ENCODE results near the gene RAB10.
"Not testable (repeated sequence)": the region's sequence is repeated elsewhere in the genome, so short reads cannot be mapped to it uniquely, and the experiment has no call there.

RAB10 gene

GRCh38 chr2:26086155-26086637 lies 52.3 kb downstream of the RAB10 start:
- no peak overlapping the region for H3K9ac ChIP-seq (ENCODE audit: low read length)
- no peaks in the 10 kb centered on the region for H3K36me3 ChIP-seq (ENCODE audit: control insufficient read depth, insufficient read depth, low read length)
- H3K27ac ChIP-seq (ENCODE audit: low read depth, low read length), result no peak overlapping the region
- no peaks in the 10 kb centered on the region for H3K27me3 ChIP-seq (ENCODE audit: control insufficient read depth, insufficient read depth, low read length)
- H3K4me1 ChIP-seq (ENCODE audit: control insufficient read depth, insufficient read depth, low read length), result no peaks in the 10 kb centered on the region
- no peak overlapping the region for H3K4me3 ChIP-seq (ENCODE audit: low read length)

DNA sequence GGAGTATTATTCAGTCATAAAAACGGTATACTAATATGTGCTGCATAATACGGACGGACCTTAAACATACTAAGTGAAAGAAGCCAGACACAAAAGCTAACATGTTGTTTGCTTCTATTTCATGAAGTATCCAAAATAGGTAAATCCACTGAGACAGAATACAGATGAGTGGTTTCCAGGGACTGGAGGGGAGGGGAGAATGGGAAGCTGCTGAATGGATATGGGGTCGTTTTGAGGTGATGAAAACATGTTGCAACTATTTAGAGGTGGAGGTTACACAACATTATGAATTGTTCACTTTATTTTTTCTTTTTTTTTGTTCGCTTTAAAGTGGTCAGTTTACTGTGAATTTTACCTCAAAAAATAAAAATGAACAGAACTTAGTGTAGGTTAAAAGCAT lies 52.9 kb downstream of the RAB10 start:
- H3K4me1 ChIP-seq (ENCODE audit: control insufficient read depth, insufficient read depth, low read length), result no peaks in the 10 kb centered on the region
- H3K27me3 ChIP-seq (ENCODE audit: control insufficient read depth, insufficient read depth, low read length), result no peaks in the 10 kb centered on the region
- no peak overlapping the region for H3K27ac ChIP-seq (ENCODE audit: low read depth, low read length)
- H3K4me3 ChIP-seq (ENCODE audit: low read length), result no peak overlapping the region
- H3K36me3 ChIP-seq (ENCODE audit: control insufficient read depth, insufficient read depth, low read length), result no peaks in the 10 kb centered on the region
- no peak overlapping the region for H3K9ac ChIP-seq (ENCODE audit: low read length)

GRCh38 chr2:26088038-26088643 lies 54.3 kb downstream of the RAB10 start:
- no peaks in the 10 kb centered on the region for H3K36me3 ChIP-seq (ENCODE audit: control insufficient read depth, insufficient read depth, low read length)
- H3K27ac ChIP-seq (ENCODE audit: low read depth, low read length), result no peak overlapping the region
- H3K27me3 ChIP-seq (ENCODE audit: control insufficient read depth, insufficient read depth, low read length), result no peaks in the 10 kb centered on the region
- H3K4me3 ChIP-seq (ENCODE audit: low read length), result no peak overlapping the region
- no peaks in the 10 kb centered on the region for H3K4me1 ChIP-seq (ENCODE audit: control insufficient read depth, insufficient read depth, low read length)
- no peak overlapping the region for H3K9ac ChIP-seq (ENCODE audit: low read length)

DNA sequence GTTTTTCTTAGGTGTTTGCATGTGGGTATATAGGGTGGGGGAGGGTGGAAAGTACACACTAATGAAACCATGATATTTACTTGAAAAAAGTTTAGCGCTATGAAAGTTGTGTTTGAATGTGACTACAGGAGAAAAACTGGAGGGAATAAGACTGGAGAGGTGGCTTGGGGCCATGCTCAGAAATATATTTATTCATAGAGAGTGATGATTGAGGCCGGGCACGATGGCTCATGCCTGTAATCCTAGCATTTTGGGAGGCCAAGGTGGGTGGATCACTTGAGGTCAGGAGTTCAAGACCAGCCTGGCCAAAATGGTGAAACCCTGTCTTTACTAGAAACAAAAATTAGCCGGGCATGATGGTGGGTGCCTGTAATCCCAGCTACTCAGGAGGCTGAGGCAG lies 55.0 kb downstream of the RAB10 start:
- not testable (repeated sequence) for H3K36me3 ChIP-seq (ENCODE audit: control insufficient read depth, insufficient read depth, low read length); H3K9ac ChIP-seq (ENCODE audit: low read length); H3K4me3 ChIP-seq (ENCODE audit: low read length); H3K27me3 ChIP-seq (ENCODE audit: control insufficient read depth, insufficient read depth, low read length); H3K4me1 ChIP-seq (ENCODE audit: control insufficient read depth, insufficient read depth, low read length); H3K27ac ChIP-seq (ENCODE audit: low read depth, low read length)

DNA sequence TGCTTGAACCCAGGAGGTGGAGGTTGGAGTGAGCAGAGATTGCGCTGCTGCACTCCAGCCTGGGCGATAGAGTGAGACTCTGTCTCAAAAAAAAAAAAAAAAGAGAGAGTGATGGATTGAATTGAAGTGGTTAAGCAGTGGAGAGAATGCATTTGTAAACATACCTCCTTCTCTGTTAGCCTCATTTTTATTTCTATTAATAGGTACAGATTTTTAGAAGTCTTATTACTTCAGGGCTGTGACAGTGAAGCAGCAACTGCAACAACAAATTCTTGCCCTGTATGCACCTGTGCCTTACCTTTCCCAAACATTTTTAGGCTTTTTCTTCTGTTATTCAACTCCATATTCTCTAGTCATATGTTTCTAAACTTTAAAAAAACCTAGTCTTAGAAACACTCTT lies 55.5 kb downstream of the RAB10 start:
- H3K27me3 ChIP-seq (ENCODE audit: control insufficient read depth, insufficient read depth, low read length), result no peaks in the 10 kb centered on the region
- no peak overlapping the region for H3K9ac ChIP-seq (ENCODE audit: low read length)
- no peak overlapping the region for H3K27ac ChIP-seq (ENCODE audit: low read depth, low read length)
- H3K4me3 ChIP-seq (ENCODE audit: low read length), result no peak overlapping the region
- H3K36me3 ChIP-seq (ENCODE audit: control insufficient read depth, insufficient read depth, low read length), result no peaks in the 10 kb centered on the region
- no peaks in the 10 kb centered on the region for H3K4me1 ChIP-seq (ENCODE audit: control insufficient read depth, insufficient read depth, low read length)

- no peak overlapping the region for H3K27ac ChIP-seq (ENCODE audit: low read depth, low read length)
- H3K36me3 ChIP-seq (ENCODE audit: control insufficient read depth, insufficient read depth, low read length), result no peaks in the 10 kb centered on the region
- no peaks in the 10 kb centered on the region for H3K4me1 ChIP-seq (ENCODE audit: control insufficient read depth, insufficient read depth, low read length)
- no peaks in the 10 kb centered on the region for H3K27me3 ChIP-seq (ENCODE audit: control insufficient read depth, insufficient read depth, low read length)
- no peak overlapping the region for H3K4me3 ChIP-seq (ENCODE audit: low read length)
- no peak overlapping the region for H3K9ac ChIP-seq (ENCODE audit: low read length)
These were observed 61.9 kb downstream of the RAB10 start for GRCh38 chr2:26095758-26096157.

DNA sequence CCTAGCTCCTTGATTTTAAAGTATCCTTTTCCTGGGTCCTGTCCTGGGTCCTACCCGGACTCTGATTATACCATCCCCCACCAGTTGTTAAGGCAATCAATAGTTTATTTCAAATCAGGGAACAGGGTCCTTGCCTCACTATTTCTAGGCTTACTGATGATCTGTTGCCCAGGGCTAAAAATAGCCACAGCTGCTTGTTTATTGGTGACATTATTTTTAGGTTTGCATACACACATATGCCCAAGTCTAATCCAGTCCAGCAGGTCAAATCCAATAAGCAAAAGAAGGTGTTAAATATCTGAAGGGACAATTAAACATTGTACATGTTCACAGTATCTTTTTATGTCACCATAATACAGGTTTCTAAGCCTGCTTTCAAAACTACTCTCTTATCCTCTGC lies 66.0 kb downstream of the RAB10 start:
- Histone ChIP-seq H3K27ac (ENCODE audit: low read depth, low read length) (no peak overlapping the region), H3K27me3 (ENCODE audit: control insufficient read depth, insufficient read depth, low read length) (no peaks in the 10 kb centered on the region), H3K9ac (ENCODE audit: low read length) (no peak overlapping the region), H3K36me3 (ENCODE audit: control insufficient read depth, insufficient read depth, low read length) (peaks cover 4% of the 10 kb centered on the region), H3K4me3 (ENCODE audit: low read length) (no peak overlapping the region), H3K4me1 (ENCODE audit: control insufficient read depth, insufficient read depth, low read length) (no peaks in the 10 kb centered on the region)

DNA sequence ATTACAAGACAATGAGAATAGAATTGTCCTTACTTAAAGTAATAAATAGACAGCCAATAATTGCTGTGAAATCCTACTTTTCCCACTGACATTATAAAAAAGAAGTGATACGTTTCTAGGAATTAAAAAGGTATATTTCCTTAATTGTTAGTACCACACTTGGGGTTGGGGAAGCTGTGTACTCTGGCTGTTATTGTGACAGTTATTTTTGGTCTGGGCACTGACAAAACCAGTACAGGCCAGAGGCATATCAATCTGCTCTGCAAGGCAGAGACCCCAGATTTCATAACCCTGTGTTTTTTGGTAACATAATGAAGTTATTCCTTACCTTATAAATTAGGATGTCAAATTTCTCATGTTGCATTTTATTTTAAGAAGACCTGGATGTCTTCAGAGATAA lies 66.5 kb downstream of the RAB10 start:
- no peak overlapping the region for H3K9ac ChIP-seq (ENCODE audit: low read length)
- H3K4me3 ChIP-seq (ENCODE audit: low read length), result no peak overlapping the region
- no peaks in the 10 kb centered on the region for H3K27me3 ChIP-seq (ENCODE audit: control insufficient read depth, insufficient read depth, low read length)
- H3K4me1 ChIP-seq (ENCODE audit: control insufficient read depth, insufficient read depth, low read length), result no peaks in the 10 kb centered on the region
- peaks cover 4% of the 10 kb centered on the region for H3K36me3 ChIP-seq (ENCODE audit: control insufficient read depth, insufficient read depth, low read length)
- no peak overlapping the region for H3K27ac ChIP-seq (ENCODE audit: low read depth, low read length)

DNA sequence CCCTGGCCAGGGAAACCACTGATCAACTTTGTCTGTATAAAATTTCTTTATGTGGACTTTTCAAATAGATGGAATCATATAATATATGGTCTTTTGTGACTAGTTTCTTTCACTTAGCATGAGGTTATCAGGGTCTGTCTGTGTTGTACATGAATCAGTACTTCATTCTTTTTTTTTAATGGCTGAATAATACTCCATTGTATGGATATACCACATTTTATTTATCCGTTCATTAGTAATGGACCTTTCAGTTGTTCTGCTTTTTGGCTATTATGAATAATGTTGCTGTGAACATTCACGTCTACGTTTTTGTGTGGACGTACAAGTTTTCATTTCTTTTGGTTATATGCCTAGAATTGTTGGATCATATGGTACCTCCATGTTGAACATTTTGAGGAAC lies 69.9 kb downstream of the RAB10 start:
- H3K4me3 ChIP-seq (ENCODE audit: low read length), result no peak overlapping the region
- H3K9ac ChIP-seq (ENCODE audit: low read length), result no peak overlapping the region
- no peak overlapping the region for H3K27ac ChIP-seq (ENCODE audit: low read depth, low read length)
- no peaks in the 10 kb centered on the region for H3K27me3 ChIP-seq (ENCODE audit: control insufficient read depth, insufficient read depth, low read length)
- H3K4me1 ChIP-seq (ENCODE audit: control insufficient read depth, insufficient read depth, low read length), result no peaks in the 10 kb centered on the region
- H3K36me3 ChIP-seq (ENCODE audit: control insufficient read depth, insufficient read depth, low read length), result peaks cover 4% of the 10 kb centered on the region

- H3K4me1 ChIP-seq (ENCODE audit: control insufficient read depth, insufficient read depth, low read length); H3K4me3 ChIP-seq (ENCODE audit: low read length); H3K27me3 ChIP-seq (ENCODE audit: control insufficient read depth, insufficient read depth, low read length); H3K36me3 ChIP-seq (ENCODE audit: control insufficient read depth, insufficient read depth, low read length); H3K27ac ChIP-seq (ENCODE audit: low read depth, low read length); H3K9ac ChIP-seq (ENCODE audit: low read length): not testable (repeated sequence)
These were observed 74.8 kb downstream of the RAB10 start for GRCh38 chr2:26108701-26109100.

- H3K36me3 ChIP-seq (ENCODE audit: control insufficient read depth, insufficient read depth, low read length), result peaks cover 3% of the 10 kb centered on the region
- no peak overlapping the region for H3K4me3 ChIP-seq (ENCODE audit: low read length)
- no peak overlapping the region for H3K9ac ChIP-seq (ENCODE audit: low read length)
- no peaks in the 10 kb centered on the region for H3K27me3 ChIP-seq (ENCODE audit: control insufficient read depth, insufficient read depth, low read length)
- H3K4me1 ChIP-seq (ENCODE audit: control insufficient read depth, insufficient read depth, low read length), result no peaks in the 10 kb centered on the region
- no peak overlapping the region for H3K27ac ChIP-seq (ENCODE audit: low read depth, low read length)
These were observed 78.3 kb downstream of the RAB10 start for GRCh38 chr2:26112201-26112600.

GRCh38 chr2:26114151-26114550 lies 80.3 kb downstream of the RAB10 start:
- no peak overlapping the region for H3K27ac ChIP-seq (ENCODE audit: low read depth, low read length)
- H3K4me3 ChIP-seq (ENCODE audit: low read length), result no peak overlapping the region
- no peak overlapping the region for H3K9ac ChIP-seq (ENCODE audit: low read length)
- H3K27me3 ChIP-seq (ENCODE audit: control insufficient read depth, insufficient read depth, low read length), result no peaks in the 10 kb centered on the region
- H3K4me1 ChIP-seq (ENCODE audit: control insufficient read depth, insufficient read depth, low read length), result no peaks in the 10 kb centered on the region
- peaks cover 3% of the 10 kb centered on the region for H3K36me3 ChIP-seq (ENCODE audit: control insufficient read depth, insufficient read depth, low read length)

- H3K9ac ChIP-seq (ENCODE audit: low read length), result no peak overlapping the region
- no peaks in the 10 kb centered on the region for H3K27me3 ChIP-seq (ENCODE audit: control insufficient read depth, insufficient read depth, low read length)
- H3K36me3 ChIP-seq (ENCODE audit: control insufficient read depth, insufficient read depth, low read length), result no peaks in the 10 kb centered on the region
- H3K27ac ChIP-seq (ENCODE audit: low read depth, low read length), result no peak overlapping the region
- no peaks in the 10 kb centered on the region for H3K4me1 ChIP-seq (ENCODE audit: control insufficient read depth, insufficient read depth, low read length)
- no peak overlapping the region for H3K4me3 ChIP-seq (ENCODE audit: low read length)
These were observed 84.8 kb downstream of the RAB10 start for GRCh38 chr2:26118682-26119081.

Data from rectal smooth muscle tissue (tissue), 1 donor.